Measurements from ENCODE around the gene PTPRT.

PTPRT gene

DNA sequence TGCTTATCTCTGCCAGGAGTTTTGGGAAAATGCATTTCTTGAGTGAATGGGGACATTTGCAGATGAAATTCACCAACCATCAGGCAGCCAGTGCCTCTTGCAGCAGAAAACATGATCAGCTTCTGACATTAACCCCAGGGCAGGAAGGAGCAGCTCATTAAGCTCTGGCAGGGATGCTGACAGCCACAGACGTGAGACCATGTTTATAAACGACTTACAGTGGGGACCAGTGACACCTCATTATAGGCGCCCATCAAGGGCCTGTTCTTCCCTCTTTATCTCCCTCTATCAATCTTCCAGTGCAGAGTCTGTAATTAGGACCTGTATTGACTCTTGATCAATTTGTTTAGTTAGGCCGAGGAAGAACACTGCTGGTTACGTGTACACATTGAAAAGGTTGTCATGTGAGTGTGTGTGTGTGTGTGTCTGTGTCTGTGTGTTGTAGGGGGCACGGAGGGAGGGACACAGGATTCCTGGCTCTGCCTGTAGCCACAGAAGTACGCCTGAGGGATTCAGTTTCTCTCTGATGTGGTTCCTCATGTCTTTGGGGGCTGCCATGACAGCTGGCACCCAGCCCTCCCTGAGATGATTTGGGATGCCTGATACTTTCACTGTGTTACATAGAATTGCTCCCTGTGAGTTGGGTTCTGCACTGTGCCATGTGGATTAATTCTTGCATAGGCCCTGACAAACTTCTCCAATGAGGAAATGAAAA is 1143.2 kb downstream of the PTPRT start:
- no peak overlapping the region for H3K4me3 ChIP-seq (ENCODE audit: low read depth, low read length)
- no peaks in the 10 kb centered on the region for H3K36me3 ChIP-seq (ENCODE audit: control insufficient read depth in 2 of 2, insufficient read depth in 1 of 2, low read length in 2 of 2)
- TF ChIP-seq KLF10 (tag by site-specific recombination; IDR thresholded peaks at IDR 0.05) (no peak), HOXC10 (CRISPR knock-in tag; IDR thresholded peaks at IDR 0.05) (no peak), ZNF350 (tag by site-specific recombination; IDR thresholded peaks at IDR 0.05) (no peak), KLF9 (tag by site-specific recombination; IDR thresholded peaks at IDR 0.05; ENCODE audit: low read depth) (no peak), ZNF221 (tag by site-specific recombination; IDR thresholded peaks at IDR 0.05; ENCODE audit: borderline replicate concordance) (no peak), ZNF404 (tag by site-specific recombination; IDR thresholded peaks at IDR 0.05) (no peak), ZNF473 (tag by site-specific recombination; IDR thresholded peaks at IDR 0.05) (no peak), ZNF777 (tag by site-specific recombination; IDR thresholded peaks at IDR 0.05; ENCODE audit: borderline replicate concordance) (no peak), ZNF785 (tag by site-specific recombination; IDR thresholded peaks at IDR 0.05) (no peak), ZNF223 (tag by site-specific recombination; IDR thresholded peaks at IDR 0.05) (no peak), ZNF184 (tag by site-specific recombination; IDR thresholded peaks at IDR 0.05) (no peak), ZBTB21 (tag by site-specific recombination; IDR thresholded peaks at IDR 0.05) (no peak), ZNF530 (tag by site-specific recombination; IDR thresholded peaks at IDR 0.05; ENCODE audit: low read depth) (no peak)
- TF ChIP-seq, protein P1, sequence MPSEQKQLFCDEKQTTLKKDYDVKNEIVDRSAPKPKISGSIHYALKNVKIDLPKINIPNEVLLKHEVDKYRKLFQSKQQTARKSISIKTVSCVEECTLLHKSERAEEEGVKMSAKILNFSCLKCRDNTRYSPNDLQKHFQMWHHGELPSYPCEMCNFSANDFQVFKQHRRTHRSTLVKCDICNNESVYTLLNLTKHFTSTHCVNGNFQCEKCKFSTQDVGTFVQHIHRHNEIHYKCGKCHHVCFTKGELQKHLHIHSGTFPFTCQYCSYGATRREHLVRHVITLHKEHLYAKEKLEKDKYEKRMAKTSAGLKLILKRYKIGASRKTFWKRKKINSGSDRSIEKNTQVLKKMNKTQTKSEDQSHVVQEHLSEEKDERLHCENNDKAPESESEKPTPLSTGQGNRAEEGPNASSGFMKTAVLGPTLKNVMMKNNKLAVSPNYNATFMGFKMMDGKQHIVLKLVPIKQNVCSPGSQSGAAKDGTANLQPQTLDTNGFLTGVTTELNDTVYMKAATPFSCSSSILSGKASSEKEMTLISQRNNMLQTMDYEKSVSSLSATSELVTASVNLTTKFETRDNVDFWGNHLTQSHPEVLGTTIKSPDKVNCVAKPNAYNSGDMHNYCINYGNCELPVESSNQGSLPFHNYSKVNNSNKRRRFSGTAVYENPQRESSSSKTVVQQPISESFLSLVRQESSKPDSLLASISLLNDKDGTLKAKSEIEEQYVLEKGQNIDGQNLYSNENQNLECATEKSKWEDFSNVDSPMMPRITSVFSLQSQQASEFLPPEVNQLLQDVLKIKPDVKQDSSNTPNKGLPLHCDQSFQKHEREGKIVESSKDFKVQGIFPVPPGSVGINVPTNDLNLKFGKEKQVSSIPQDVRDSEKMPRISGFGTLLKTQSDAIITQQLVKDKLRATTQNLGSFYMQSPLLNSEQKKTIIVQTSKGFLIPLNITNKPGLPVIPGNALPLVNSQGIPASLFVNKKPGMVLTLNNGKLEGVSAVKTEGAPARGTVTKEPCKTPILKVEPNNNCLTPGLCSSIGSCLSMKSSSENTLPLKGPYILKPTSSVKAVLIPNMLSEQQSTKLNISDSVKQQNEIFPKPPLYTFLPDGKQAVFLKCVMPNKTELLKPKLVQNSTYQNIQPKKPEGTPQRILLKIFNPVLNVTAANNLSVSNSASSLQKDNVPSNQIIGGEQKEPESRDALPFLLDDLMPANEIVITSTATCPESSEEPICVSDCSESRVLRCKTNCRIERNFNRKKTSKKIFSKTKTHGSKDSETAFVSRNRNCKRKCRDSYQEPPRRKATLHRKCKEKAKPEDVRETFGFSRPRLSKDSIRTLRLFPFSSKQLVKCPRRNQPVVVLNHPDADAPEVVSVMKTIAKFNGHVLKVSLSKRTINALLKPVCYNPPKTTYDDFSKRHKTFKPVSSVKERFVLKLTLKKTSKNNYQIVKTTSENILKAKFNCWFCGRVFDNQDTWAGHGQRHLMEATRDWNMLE (tag by site-specific recombination; conservative IDR thresholded peaks at IDR 0.05; ENCODE audit: low read depth) = no peak
- TF ChIP-seq, protein P2, sequence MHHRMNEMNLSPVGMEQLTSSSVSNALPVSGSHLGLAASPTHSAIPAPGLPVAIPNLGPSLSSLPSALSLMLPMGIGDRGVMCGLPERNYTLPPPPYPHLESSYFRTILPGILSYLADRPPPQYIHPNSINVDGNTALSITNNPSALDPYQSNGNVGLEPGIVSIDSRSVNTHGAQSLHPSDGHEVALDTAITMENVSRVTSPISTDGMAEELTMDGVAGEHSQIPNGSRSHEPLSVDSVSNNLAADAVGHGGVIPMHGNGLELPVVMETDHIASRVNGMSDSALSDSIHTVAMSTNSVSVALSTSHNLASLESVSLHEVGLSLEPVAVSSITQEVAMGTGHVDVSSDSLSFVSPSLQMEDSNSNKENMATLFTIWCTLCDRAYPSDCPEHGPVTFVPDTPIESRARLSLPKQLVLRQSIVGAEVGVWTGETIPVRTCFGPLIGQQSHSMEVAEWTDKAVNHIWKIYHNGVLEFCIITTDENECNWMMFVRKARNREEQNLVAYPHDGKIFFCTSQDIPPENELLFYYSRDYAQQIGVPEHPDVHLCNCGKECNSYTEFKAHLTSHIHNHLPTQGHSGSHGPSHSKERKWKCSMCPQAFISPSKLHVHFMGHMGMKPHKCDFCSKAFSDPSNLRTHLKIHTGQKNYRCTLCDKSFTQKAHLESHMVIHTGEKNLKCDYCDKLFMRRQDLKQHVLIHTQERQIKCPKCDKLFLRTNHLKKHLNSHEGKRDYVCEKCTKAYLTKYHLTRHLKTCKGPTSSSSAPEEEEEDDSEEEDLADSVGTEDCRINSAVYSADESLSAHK (tag by site-specific recombination; IDR thresholded peaks at IDR 0.05) = no peak
- TF ChIP-seq, protein P3, sequence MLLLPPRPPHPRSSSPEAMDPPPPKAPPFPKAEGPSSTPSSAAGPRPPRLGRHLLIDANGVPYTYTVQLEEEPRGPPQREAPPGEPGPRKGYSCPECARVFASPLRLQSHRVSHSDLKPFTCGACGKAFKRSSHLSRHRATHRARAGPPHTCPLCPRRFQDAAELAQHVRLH (tag by site-specific recombination; IDR thresholded peaks at IDR 0.05) = no peak
- TF ChIP-seq, protein P4, sequence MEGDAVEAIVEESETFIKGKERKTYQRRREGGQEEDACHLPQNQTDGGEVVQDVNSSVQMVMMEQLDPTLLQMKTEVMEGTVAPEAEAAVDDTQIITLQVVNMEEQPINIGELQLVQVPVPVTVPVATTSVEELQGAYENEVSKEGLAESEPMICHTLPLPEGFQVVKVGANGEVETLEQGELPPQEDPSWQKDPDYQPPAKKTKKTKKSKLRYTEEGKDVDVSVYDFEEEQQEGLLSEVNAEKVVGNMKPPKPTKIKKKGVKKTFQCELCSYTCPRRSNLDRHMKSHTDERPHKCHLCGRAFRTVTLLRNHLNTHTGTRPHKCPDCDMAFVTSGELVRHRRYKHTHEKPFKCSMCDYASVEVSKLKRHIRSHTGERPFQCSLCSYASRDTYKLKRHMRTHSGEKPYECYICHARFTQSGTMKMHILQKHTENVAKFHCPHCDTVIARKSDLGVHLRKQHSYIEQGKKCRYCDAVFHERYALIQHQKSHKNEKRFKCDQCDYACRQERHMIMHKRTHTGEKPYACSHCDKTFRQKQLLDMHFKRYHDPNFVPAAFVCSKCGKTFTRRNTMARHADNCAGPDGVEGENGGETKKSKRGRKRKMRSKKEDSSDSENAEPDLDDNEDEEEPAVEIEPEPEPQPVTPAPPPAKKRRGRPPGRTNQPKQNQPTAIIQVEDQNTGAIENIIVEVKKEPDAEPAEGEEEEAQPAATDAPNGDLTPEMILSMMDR (tag by site-specific recombination; IDR thresholded peaks at IDR 0.05) = no peak
- TF ChIP-seq, protein P5, sequence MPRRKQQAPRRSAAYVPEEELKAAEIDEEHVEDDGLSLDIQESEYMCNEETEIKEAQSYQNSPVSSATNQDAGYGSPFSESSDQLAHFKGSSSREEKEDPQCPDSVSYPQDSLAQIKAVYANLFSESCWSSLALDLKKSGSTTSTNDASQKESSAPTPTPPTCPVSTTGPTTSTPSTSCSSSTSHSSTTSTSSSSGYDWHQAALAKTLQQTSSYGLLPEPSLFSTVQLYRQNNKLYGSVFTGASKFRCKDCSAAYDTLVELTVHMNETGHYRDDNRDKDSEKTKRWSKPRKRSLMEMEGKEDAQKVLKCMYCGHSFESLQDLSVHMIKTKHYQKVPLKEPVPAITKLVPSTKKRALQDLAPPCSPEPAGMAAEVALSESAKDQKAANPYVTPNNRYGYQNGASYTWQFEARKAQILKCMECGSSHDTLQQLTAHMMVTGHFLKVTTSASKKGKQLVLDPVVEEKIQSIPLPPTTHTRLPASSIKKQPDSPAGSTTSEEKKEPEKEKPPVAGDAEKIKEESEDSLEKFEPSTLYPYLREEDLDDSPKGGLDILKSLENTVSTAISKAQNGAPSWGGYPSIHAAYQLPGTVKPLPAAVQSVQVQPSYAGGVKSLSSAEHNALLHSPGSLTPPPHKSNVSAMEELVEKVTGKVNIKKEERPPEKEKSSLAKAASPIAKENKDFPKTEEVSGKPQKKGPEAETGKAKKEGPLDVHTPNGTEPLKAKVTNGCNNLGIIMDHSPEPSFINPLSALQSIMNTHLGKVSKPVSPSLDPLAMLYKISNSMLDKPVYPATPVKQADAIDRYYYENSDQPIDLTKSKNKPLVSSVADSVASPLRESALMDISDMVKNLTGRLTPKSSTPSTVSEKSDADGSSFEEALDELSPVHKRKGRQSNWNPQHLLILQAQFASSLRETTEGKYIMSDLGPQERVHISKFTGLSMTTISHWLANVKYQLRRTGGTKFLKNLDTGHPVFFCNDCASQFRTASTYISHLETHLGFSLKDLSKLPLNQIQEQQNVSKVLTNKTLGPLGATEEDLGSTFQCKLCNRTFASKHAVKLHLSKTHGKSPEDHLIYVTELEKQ (tag by site-specific recombination; IDR thresholded peaks at IDR 0.05; ENCODE audit: borderline replicate concordance) = no peak
- POLR2A ChIA-PET = no interaction called here
- no peaks in the 10 kb centered on the region for H3K4me1 ChIP-seq (ENCODE audit: control insufficient read depth, insufficient read depth, low read length)
- H3K9me3 ChIP-seq (ENCODE audit: control insufficient read depth, insufficient read depth, low read depth, low read length) = no peaks in the 10 kb centered on the region
- no peak overlapping the region for H3K27ac ChIP-seq (ENCODE audit: extremely low read depth, low read depth, low read length)
- CTCF ChIA-PET = no interaction called here
